ENCODE results near the gene SFRP4. TPM values are rescaled to one million over a fixed set of nuclear protein-coding genes. Genes with fewer than 3 reads are reported as not detected.

The SFRP4 gene
- total and polyA plus RNA-seq, 2 donors (not counting 1 experiment from before 2014, with no cell fraction given): 1.5 to 7.3 TPM

DNA sequence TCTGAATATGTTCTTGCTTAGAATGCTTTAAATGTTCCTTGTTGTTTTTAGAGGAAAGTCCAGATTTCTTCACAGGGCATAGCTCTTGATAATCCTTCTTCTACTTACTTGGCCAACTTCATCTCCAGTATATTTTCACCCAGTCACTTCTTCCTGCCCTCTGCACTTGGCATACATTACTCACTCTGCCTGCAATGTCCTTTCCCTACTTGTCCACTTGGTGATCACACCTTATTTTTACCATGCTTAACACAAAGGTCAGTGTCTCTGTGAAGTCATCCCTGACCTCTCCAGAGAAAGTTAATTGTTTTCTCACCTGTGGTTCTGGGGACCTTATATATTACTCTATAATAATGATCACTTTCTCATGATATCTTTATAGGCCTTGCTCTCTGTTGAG lies 23.3 kb downstream of the SFRP4 start:
- Histone ChIP-seq H2AFZ (ENCODE audit: low read length) (no peak overlapping the region), H3K79me2 (ENCODE audit: control insufficient read depth, insufficient read depth, low read length) (no peaks in the 10 kb centered on the region), H3K9ac (ENCODE audit: insufficient read depth, low read length) (no peak overlapping the region)

DNA sequence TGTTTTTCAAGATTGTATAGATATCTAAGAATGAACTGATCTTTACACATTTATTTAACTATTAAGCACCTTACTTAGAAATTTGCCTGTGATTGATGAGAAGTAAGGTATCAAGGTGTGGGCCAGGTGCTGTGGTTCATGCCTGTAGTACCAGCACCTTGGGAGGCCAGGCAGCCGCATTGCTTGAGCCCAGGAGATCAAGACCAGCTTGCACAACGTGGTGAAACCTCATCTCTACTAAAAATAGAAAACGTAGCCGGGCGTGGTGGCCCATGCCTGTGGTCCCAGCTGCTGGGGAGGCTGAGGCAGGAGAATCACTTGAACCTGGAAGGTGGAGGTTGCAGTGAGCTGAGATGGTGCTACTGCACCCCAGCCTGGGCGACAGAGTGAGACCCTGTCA lies 34.5 kb downstream of the SFRP4 start:
- H3K4me3 ChIP-seq (replicated peaks in 1 of 4; ENCODE audit: control extremely low read depth in 1 of 4, insufficient read depth in 1 of 4, low read depth in 3 of 4, low read length in 4 of 4): no peak overlapping the region
- no peak for TF ChIP-seq EZH2 (IDR thresholded peaks at IDR 0.05; ENCODE audit: low read length, missing control alignments)
- TF ChIP-seq, protein P1, sequence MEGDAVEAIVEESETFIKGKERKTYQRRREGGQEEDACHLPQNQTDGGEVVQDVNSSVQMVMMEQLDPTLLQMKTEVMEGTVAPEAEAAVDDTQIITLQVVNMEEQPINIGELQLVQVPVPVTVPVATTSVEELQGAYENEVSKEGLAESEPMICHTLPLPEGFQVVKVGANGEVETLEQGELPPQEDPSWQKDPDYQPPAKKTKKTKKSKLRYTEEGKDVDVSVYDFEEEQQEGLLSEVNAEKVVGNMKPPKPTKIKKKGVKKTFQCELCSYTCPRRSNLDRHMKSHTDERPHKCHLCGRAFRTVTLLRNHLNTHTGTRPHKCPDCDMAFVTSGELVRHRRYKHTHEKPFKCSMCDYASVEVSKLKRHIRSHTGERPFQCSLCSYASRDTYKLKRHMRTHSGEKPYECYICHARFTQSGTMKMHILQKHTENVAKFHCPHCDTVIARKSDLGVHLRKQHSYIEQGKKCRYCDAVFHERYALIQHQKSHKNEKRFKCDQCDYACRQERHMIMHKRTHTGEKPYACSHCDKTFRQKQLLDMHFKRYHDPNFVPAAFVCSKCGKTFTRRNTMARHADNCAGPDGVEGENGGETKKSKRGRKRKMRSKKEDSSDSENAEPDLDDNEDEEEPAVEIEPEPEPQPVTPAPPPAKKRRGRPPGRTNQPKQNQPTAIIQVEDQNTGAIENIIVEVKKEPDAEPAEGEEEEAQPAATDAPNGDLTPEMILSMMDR (conservative IDR thresholded peaks at IDR 0.05 in 1 of 2, IDR thresholded peaks at IDR 0.05 in 1 of 2; ENCODE audit: low read depth in 1 of 2, low read length in 2 of 2): no peak
- H3K79me2 ChIP-seq (ENCODE audit: control insufficient read depth, insufficient read depth, low read length): no peaks in the 10 kb centered on the region
- no peaks in the 10 kb centered on the region for H3K4me1 ChIP-seq (ENCODE audit: control insufficient read depth, extremely low read depth, insufficient read depth, low read length)
- H3K27me3 ChIP-seq (ENCODE audit: control insufficient read depth, insufficient read depth, low read length): no peaks in the 10 kb centered on the region
- H4K20me1 ChIP-seq (ENCODE audit: control insufficient read depth, extremely low read depth, insufficient read depth, low read length): no peaks in the 10 kb centered on the region
- no peak overlapping the region for H2AFZ ChIP-seq (ENCODE audit: low read length)
- no peaks in the 10 kb centered on the region for H3K9me3 ChIP-seq (ENCODE audit: control insufficient read depth, insufficient read depth, low read depth, low read length)
- DNase-seq (ENCODE audit: low read depth in 2 of 2): no peak
- H3K9ac ChIP-seq (ENCODE audit: insufficient read depth, low read length): no peak overlapping the region
- no peak overlapping the region for H3K4me2 ChIP-seq (ENCODE audit: extremely low read depth, insufficient read depth, low read length)
- H3K36me3 ChIP-seq (ENCODE audit: control insufficient read depth, insufficient read depth, low read length): no peaks in the 10 kb centered on the region
- H3K27ac ChIP-seq (ENCODE audit: insufficient read depth, low read length): no peak overlapping the region

More for the DNA sequence above, 23.3 kb downstream of the SFRP4 start:
- Histone ChIP-seq H3K27me3 (ENCODE audit: control insufficient read depth, insufficient read depth, low read length) (no peaks in the 10 kb centered on the region), H3K27ac (ENCODE audit: insufficient read depth, low read length) (no peak overlapping the region), H3K4me1 (ENCODE audit: control insufficient read depth, extremely low read depth, insufficient read depth, low read length) (no peaks in the 10 kb centered on the region), H4K20me1 (ENCODE audit: control insufficient read depth, extremely low read depth, insufficient read depth, low read length) (no peaks in the 10 kb centered on the region), H3K9me3 (ENCODE audit: control insufficient read depth, insufficient read depth, low read depth, low read length) (no peaks in the 10 kb centered on the region), H3K4me3 (replicated peaks in 1 of 4; ENCODE audit: control extremely low read depth in 1 of 4, insufficient read depth in 1 of 4, low read depth in 3 of 4, low read length in 4 of 4) (no peak overlapping the region), H3K4me2 (ENCODE audit: extremely low read depth, insufficient read depth, low read length) (no peak overlapping the region), H3K36me3 (ENCODE audit: control insufficient read depth, insufficient read depth, low read length) (no peaks in the 10 kb centered on the region)
- no peak for DNase-seq (ENCODE audit: low read depth in 2 of 2)
- TF ChIP-seq, protein P1 (conservative IDR thresholded peaks at IDR 0.05 in 1 of 2, IDR thresholded peaks at IDR 0.05 in 1 of 2; ENCODE audit: low read depth in 1 of 2, low read length in 2 of 2): no peak
- no peak for TF ChIP-seq EZH2 (IDR thresholded peaks at IDR 0.05; ENCODE audit: low read length, missing control alignments)

Other genes starting within 250 kb of the SFRP4 start
- gene GPR141, start 233.1 kb downstream of the SFRP4 start, total RNA-seq: under 0.01 TPM in 1 of 2 replicates, not detected in the other
- gene GPR141, start 233.1 kb downstream of the SFRP4 start, polyA plus RNA-seq: not detected in 2 replicates
- gene NME8, start 68.2 kb downstream of the SFRP4 start, total RNA-seq: not detected in 2 replicates
- gene NME8, start 68.2 kb downstream of the SFRP4 start, polyA plus RNA-seq: not detected in 2 replicates
- 43.4 and 59.6 TPM in 2 replicates for gene EPDR1, start 3.8 kb upstream of the SFRP4 start, total RNA-seq
- 17.4 and 21.5 TPM in 2 replicates for gene EPDR1, start 3.8 kb upstream of the SFRP4 start, polyA plus RNA-seq

Data from fibroblast of lung (primary cell).